HEK293 (cell line): ENCODE measurements around the gene COQ4.

Experiments used
- SCRT2 ChIP-seq: fragments of 450-650 bp; formaldehyde crosslinking; IDR thresholded peaks from 2 replicates; pipeline ENCODE4 v1.5.1; 2016; ENCODE audit warnings: missing biosample characterization, missing genetic modification characterization
- ZNF423 ChIP-seq: fragments of 450-650 bp; formaldehyde crosslinking; IDR thresholded peaks from 2 replicates; pipeline ENCODE4 v1.5.1; 2016; ENCODE audit warnings: missing biosample characterization, missing genetic modification characterization
- ZNF433 ChIP-seq: fragments of 450-650 bp; formaldehyde crosslinking; IDR thresholded peaks from 2 replicates; pipeline ENCODE4 v1.5.1; 2016; ENCODE audit warnings: missing biosample characterization, missing genetic modification characterization, low read depth
- ZSCAN23 ChIP-seq: fragments of 450-650 bp; formaldehyde crosslinking; IDR thresholded peaks from 2 replicates; pipeline ENCODE4 v1.5.1; 2016; ENCODE audit warnings: missing biosample characterization, missing genetic modification characterization
- TF ChIP-seq, protein P1 (sequence below): fragments of 450-650 bp; formaldehyde crosslinking; IDR thresholded peaks from 2 replicates; pipeline ENCODE4 v1.5.1; 2017; ENCODE audit warnings: missing biosample characterization, missing genetic modification characterization
- TF ChIP-seq, protein P2 (sequence below): fragments of 450-650 bp; formaldehyde crosslinking; IDR thresholded peaks from 2 replicates; pipeline ENCODE4 v1.5.1; 2016; ENCODE audit warnings: missing biosample characterization, missing genetic modification characterization
- TF ChIP-seq, protein P3 (sequence below): fragments of 450-650 bp; formaldehyde crosslinking; IDR thresholded peaks from 2 replicates; pipeline ENCODE4 v1.5.1; 2016; ENCODE audit warnings: missing biosample characterization, missing genetic modification characterization

DNA sequence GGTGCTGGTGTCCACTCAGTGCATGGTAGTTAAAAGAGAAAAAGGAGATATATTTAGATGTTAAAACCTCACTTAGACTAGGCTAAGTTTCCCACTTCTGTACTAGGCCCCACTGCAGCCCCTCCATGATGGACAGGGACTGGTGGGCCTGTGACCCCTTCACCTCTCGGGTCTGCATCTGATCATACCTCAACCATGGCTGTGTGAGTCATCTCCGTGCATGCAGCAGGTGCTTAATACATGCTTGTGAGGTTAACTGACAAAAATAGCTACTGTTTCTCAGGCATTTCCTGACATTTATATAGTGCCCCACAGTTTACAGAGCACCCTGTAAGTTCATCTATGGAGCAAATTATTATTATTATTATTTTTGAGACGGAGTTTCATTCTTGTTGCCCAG is 40.1 kb downstream of the COQ4 start:
- TF ChIP-seq, protein P1, sequence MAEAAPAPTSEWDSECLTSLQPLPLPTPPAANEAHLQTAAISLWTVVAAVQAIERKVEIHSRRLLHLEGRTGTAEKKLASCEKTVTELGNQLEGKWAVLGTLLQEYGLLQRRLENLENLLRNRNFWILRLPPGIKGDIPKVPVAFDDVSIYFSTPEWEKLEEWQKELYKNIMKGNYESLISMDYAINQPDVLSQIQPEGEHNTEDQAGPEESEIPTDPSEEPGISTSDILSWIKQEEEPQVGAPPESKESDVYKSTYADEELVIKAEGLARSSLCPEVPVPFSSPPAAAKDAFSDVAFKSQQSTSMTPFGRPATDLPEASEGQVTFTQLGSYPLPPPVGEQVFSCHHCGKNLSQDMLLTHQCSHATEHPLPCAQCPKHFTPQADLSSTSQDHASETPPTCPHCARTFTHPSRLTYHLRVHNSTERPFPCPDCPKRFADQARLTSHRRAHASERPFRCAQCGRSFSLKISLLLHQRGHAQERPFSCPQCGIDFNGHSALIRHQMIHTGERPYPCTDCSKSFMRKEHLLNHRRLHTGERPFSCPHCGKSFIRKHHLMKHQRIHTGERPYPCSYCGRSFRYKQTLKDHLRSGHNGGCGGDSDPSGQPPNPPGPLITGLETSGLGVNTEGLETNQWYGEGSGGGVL (tag by site-specific recombination) = no peak
- TF ChIP-seq ZSCAN23 (tag by site-specific recombination) (no peak), ZNF423 (no peak), ZNF433 (no peak), SCRT2 (no peak)
- TF ChIP-seq, protein P2, sequence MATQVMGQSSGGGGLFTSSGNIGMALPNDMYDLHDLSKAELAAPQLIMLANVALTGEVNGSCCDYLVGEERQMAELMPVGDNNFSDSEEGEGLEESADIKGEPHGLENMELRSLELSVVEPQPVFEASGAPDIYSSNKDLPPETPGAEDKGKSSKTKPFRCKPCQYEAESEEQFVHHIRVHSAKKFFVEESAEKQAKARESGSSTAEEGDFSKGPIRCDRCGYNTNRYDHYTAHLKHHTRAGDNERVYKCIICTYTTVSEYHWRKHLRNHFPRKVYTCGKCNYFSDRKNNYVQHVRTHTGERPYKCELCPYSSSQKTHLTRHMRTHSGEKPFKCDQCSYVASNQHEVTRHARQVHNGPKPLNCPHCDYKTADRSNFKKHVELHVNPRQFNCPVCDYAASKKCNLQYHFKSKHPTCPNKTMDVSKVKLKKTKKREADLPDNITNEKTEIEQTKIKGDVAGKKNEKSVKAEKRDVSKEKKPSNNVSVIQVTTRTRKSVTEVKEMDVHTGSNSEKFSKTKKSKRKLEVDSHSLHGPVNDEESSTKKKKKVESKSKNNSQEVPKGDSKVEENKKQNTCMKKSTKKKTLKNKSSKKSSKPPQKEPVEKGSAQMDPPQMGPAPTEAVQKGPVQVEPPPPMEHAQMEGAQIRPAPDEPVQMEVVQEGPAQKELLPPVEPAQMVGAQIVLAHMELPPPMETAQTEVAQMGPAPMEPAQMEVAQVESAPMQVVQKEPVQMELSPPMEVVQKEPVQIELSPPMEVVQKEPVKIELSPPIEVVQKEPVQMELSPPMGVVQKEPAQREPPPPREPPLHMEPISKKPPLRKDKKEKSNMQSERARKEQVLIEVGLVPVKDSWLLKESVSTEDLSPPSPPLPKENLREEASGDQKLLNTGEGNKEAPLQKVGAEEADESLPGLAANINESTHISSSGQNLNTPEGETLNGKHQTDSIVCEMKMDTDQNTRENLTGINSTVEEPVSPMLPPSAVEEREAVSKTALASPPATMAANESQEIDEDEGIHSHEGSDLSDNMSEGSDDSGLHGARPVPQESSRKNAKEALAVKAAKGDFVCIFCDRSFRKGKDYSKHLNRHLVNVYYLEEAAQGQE = no peak
- TF ChIP-seq, protein P3, sequence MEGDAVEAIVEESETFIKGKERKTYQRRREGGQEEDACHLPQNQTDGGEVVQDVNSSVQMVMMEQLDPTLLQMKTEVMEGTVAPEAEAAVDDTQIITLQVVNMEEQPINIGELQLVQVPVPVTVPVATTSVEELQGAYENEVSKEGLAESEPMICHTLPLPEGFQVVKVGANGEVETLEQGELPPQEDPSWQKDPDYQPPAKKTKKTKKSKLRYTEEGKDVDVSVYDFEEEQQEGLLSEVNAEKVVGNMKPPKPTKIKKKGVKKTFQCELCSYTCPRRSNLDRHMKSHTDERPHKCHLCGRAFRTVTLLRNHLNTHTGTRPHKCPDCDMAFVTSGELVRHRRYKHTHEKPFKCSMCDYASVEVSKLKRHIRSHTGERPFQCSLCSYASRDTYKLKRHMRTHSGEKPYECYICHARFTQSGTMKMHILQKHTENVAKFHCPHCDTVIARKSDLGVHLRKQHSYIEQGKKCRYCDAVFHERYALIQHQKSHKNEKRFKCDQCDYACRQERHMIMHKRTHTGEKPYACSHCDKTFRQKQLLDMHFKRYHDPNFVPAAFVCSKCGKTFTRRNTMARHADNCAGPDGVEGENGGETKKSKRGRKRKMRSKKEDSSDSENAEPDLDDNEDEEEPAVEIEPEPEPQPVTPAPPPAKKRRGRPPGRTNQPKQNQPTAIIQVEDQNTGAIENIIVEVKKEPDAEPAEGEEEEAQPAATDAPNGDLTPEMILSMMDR (tag by site-specific recombination) = no peak
